Stimulated activated CD4-positive, alpha-beta T cell treated with anti-CD3 and anti-CD28 coated beads, Interleukin-4, amount 100 ng/mL, for 1 hour (primary cell): ENCODE data around the gene COX5A.

Source experiments
- DNase-seq: peaks from one replicate; pipeline ENCODE4 v3.0.0-alpha.2; 2020

The COX5A gene

GRCh38 chr15:74937590-74938371 lies at the start of gene COX5A:
TSS of gene COX5A (minus strand) at chr15:74938073. CDS start at chr15:74938014, 59 bp downstream.
- DNase-seq, result peak; percentile 91

GRCh38 chr15:74983725-74984231 lies 45.9 kb upstream of the COX5A start:
- DNase-seq, result peak; percentile 26

- DNase-seq, result no peak
Observed at GRCh38 chr15:74982183-74982582, 44.3 kb upstream of the COX5A start.

GRCh38 chr15:74978503-74978902 lies 40.6 kb upstream of the COX5A start:
- peak; percentile 48 for DNase-seq

- DNase-seq, result no peak
Observed at GRCh38 chr15:74978077-74978476, 40.2 kb upstream of the COX5A start.

- DNase-seq, result no peak
Observed at GRCh38 chr15:74977599-74977998, 39.7 kb upstream of the COX5A start.

- no peak for DNase-seq
Observed at GRCh38 chr15:74976159-74976558, 38.3 kb upstream of the COX5A start.

- DNase-seq, result no peak
Observed at GRCh38 chr15:74967670-74968069, 29.8 kb upstream of the COX5A start.

- no peak for DNase-seq
Observed at GRCh38 chr15:74964794-74965193, 26.9 kb upstream of the COX5A start.

GRCh38 chr15:74963213-74963612 lies 25.3 kb upstream of the COX5A start:
- no peak for DNase-seq

- no peak for DNase-seq
Observed at GRCh38 chr15:74962671-74963070, 24.8 kb upstream of the COX5A start.

GRCh38 chr15:74962219-74962618 lies 24.3 kb upstream of the COX5A start:
- no peak for DNase-seq

- DNase-seq, result no peak
Observed at GRCh38 chr15:74961616-74962015, 23.7 kb upstream of the COX5A start.

- no peak for DNase-seq
Observed at GRCh38 chr15:74960995-74961588, 23.2 kb upstream of the COX5A start.

GRCh38 chr15:74960286-74960685 lies 22.4 kb upstream of the COX5A start:
- DNase-seq, result no peak

- DNase-seq, result no peak
Observed at GRCh38 chr15:74959586-74959939, 21.7 kb upstream of the COX5A start.

- DNase-seq, result no peak
Observed at GRCh38 chr15:74958908-74959585, 21.2 kb upstream of the COX5A start.

- DNase-seq, result peak; percentile 13
Observed at GRCh38 chr15:74958320-74958907, 20.5 kb upstream of the COX5A start.

GRCh38 chr15:74957476-74958035 lies 19.7 kb upstream of the COX5A start:
- DNase-seq, result peak; percentile 8

GRCh38 chr15:74956648-74957475 lies 19.0 kb upstream of the COX5A start, which contains the start of gene RPP25:
TSS of gene RPP25 (minus strand) at chr15:74956772. CDS start at chr15:74956583, 189 bp downstream.
- DNase-seq, result peak; percentile 78

GRCh38 chr15:74955796-74956647 lies 18.1 kb upstream of the COX5A start:
- peak; percentile 75 for DNase-seq
